GM18873 (cell line): ENCODE results near the gene DEPDC5.

Source experiments
- ATAC-seq: cut with Tn5 transposase; IDR thresholded peaks from one replicate; pipeline ENCODE4 v1.9.1; 2021; ENCODE audit warnings: mild to moderate bottlenecking, moderate library complexity, moderate number of reproducible peaks; ENCODE audit not compliant: unreplicated experiment, low FRiP score

The DEPDC5 gene

GRCh38 chr22:31919730-31920129, 165.9 kb downstream of the DEPDC5 start:
- ATAC-seq: no peak

- no peak for ATAC-seq
Measured at GRCh38 chr22:31920306-31920705, 166.5 kb downstream of the DEPDC5 start.

GRCh38 chr22:31921106-31921505, 167.3 kb downstream of the DEPDC5 start:
- ATAC-seq: no peak

GRCh38 chr22:31922534-31922933, 168.7 kb downstream of the DEPDC5 start:
- ATAC-seq: no peak

- no peak for ATAC-seq
Measured at GRCh38 chr22:31923136-31923535, 169.3 kb downstream of the DEPDC5 start.

- no peak for ATAC-seq
Measured at GRCh38 chr22:31923747-31924146, 169.9 kb downstream of the DEPDC5 start.

- ATAC-seq: no peak
Measured at GRCh38 chr22:31925056-31925455, 171.2 kb downstream of the DEPDC5 start.

- ATAC-seq: no peak
Measured at GRCh38 chr22:31926024-31926423, 172.2 kb downstream of the DEPDC5 start.

- ATAC-seq: no peak
Measured at GRCh38 chr22:31926969-31927368, 173.2 kb downstream of the DEPDC5 start.

- no peak for ATAC-seq
Measured at GRCh38 chr22:31927562-31927961, 173.7 kb downstream of the DEPDC5 start.

- ATAC-seq: no peak
Measured at GRCh38 chr22:31929167-31929930, 175.5 kb downstream of the DEPDC5 start.

- ATAC-seq: no peak
Measured at GRCh38 chr22:31932863-31933262, 179.0 kb downstream of the DEPDC5 start.

GRCh38 chr22:31933406-31933805, 179.6 kb downstream of the DEPDC5 start:
- no peak for ATAC-seq

- no peak for ATAC-seq
Measured at GRCh38 chr22:31933816-31934482, 180.1 kb downstream of the DEPDC5 start.

- ATAC-seq: no peak
Measured at GRCh38 chr22:31935961-31936635, 182.3 kb downstream of the DEPDC5 start.

- ATAC-seq: no peak
Measured at GRCh38 chr22:31937341-31937740, 183.5 kb downstream of the DEPDC5 start.

GRCh38 chr22:31938296-31938695, 184.5 kb downstream of the DEPDC5 start:
- no peak for ATAC-seq

GRCh38 chr22:31940506-31940905, 186.7 kb downstream of the DEPDC5 start:
- ATAC-seq: no peak

- no peak for ATAC-seq
Measured at GRCh38 chr22:31942091-31942490, 188.3 kb downstream of the DEPDC5 start.

GRCh38 chr22:31943206-31943977, 189.6 kb downstream of the DEPDC5 start:
- no peak for ATAC-seq
